Measurements from ENCODE around the gene ANKRD39.

Gene ANKRD39

DNA sequence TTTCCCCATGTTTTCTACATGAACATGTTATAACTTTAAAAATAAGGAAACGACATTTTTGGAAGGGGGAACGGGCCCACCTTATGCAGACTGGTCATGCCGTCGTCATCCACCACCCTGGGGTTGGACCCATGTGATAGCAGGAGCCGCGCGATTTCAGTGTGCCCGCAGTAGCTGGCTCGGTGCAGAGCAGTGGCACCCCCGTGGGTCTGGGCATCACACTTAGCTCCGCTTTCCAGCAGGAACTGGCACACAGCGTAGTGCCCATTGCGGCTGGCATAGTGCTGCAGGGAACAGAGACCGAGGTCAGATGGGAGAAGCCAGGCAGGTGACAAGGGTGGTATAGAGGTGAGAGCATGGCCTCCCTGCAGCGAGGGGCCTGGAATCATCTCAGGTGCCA, 4.5 kb downstream of the ANKRD39 start:
- no peak for DNase-seq (ENCODE audit: low read depth in 2 of 2)

DNA sequence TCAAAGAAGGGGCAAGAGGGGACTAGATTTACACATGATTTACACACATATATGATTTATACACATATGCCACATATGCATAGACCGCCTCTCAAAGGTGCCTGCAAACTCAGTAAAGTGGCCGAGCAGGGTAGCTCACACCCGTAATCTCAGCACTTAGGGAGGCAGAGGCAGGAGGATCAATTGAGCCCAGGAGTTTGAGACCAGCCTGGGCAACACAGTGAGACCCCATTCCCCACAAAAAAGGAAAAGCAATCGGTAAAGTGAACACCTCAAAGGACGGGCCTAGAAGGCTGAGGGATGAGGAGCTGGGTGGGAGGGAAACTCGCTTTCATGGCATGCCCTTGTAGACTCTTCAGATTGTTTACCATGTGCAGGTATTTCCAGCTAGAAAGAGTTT, 5.1 kb downstream of the ANKRD39 start:
- no peak for DNase-seq (ENCODE audit: low read depth in 2 of 2)

DNA sequence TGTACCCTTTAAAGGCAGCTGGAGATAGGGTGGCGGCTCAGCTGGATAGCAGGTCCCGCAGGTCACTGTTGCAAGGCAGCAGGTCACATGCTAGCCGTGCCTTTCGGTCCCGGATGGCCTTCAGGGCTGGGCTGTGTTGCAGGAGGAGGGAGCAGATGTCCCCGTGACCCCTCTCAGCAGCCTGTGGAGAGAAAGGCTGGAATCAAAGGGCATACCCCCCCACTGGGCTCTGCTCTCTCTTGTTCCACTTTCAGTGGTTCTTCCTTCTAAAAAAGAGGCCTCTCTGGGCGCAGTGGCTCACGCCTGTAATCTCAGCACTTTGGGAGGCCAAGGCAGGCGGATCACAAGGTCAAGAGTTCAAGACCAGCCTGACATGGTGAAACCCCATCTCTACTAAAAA, 9.6 kb downstream of the ANKRD39 start:
- no peak for DNase-seq (ENCODE audit: low read depth in 2 of 2)

DNA sequence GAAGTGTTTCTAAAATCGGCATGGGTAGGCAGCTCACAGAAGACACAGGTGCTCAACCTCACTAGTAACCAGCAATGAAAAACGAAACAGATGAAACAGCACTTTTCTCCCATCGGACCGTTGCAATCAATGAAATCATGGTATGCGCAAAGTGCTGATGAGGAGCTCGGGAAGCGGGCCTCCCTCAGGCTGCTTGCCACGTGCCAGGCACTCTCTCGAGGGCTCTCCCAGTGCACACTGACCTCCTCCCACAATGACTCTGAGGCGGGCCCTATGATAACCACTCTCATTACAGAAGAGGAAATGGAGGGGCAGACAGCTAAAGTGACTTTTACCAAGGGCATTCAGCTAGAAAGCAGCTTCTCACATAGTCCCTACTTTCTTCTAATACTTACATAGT, 10.2 kb downstream of the ANKRD39 start:
- DNase-seq (ENCODE audit: low read depth in 2 of 2), result no peak

DNA sequence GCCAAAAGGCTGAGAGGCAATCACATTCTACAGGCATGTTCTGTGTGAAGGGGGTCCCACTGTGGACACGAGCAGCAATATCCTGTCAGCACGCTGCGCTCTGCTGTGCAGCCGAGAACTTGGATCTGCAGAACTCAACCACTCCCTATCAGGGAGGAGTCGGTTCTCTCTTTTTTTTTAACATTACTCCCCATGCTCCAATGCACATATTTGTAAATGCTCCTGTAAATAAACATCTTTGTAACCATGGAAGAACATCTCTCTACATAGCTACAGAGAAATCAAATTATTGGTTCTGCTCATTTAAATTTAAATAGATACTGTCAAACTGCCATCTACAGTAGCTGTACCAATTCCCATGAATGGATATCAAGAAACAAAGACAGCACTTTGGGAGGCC, 11.0 kb downstream of the ANKRD39 start:
- DNase-seq (ENCODE audit: low read depth in 2 of 2), result no peak

DNA sequence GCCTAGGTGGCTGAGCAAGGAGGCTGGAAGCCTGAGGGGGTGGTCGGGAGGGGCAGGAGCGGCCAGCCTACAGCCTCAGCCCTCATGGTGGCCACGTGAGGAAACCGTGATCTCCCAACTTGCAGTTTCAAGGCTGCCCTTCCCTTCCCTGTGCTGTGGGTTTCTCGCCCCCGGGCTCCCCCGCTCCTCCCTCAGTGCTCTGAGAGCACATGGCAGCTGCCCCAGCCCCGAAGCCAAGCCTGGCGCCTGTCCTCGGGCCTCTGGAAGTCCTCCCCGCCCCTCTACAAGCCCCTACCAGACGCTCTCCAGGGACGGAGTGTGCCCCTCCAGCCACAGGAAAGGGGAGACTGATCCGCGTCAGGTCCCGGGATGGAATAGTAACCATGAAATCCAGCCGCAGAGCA, 13.4 kb downstream of the ANKRD39 start:
- no peak for DNase-seq (ENCODE audit: low read depth in 2 of 2)

DNA sequence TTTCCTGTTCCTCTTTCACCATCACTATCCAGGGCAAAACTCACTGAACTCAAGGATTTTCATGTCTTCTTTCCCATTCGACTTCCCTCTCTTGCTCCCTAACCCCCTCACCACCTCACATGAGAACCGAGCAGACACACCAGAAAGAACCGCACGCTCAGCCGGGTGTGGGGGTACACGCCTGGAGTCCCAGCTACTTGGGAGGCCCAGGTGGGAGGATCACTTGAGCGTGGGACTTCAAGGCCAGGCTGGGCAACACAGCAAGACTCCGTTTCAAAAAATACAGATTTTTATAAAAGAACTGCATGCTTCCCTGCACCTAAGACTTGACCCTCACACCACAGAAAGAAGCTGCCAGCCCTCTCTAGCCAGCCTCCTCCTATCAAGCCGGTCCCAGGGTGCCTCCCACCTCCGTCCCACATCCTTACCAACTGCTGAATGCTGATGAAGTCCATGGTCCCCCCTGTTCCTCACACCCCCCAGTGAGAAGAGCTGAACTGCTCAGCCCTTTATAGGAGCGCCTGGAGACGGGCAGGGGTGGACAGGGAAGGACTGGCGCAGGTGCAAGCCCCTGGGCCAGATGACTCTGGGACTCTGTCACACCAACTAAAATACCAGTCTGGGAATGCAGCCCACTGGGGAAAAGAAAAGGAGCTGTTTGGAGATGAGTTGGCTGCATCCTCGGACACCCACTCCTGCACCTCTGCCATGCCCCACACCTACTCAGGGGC, 14.1 kb downstream of the ANKRD39 start, which contains the start of gene ANKRD23:
ANKRD23 (minus strand) TSS at position 484 of the 731 bp plus-strand sequence; CDS start at position 455, 29 bp downstream.
- DNase-seq (ENCODE audit: low read depth in 2 of 2), result no peak

DNA sequence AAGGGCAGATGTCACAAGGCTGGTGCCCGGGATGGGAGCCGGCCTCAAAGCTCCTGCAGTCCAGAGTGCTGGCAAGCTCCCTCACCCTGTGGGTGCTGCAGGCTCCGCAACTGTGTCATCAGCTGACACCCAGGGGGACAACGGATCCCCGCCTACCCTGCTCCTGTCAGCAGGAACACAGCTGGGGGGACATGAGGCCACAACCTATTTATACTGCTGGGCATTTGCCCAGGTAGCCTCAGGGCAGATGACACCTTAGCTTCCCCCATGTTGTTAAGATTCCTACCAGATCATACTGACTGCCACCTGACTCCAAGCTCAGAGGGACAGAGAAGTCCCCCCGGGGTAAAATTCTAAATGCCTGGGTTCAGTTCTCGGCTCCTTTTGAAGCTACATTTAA, 15.2 kb downstream of the ANKRD39 start:
- no peak for DNase-seq (ENCODE audit: low read depth in 2 of 2)

DNA sequence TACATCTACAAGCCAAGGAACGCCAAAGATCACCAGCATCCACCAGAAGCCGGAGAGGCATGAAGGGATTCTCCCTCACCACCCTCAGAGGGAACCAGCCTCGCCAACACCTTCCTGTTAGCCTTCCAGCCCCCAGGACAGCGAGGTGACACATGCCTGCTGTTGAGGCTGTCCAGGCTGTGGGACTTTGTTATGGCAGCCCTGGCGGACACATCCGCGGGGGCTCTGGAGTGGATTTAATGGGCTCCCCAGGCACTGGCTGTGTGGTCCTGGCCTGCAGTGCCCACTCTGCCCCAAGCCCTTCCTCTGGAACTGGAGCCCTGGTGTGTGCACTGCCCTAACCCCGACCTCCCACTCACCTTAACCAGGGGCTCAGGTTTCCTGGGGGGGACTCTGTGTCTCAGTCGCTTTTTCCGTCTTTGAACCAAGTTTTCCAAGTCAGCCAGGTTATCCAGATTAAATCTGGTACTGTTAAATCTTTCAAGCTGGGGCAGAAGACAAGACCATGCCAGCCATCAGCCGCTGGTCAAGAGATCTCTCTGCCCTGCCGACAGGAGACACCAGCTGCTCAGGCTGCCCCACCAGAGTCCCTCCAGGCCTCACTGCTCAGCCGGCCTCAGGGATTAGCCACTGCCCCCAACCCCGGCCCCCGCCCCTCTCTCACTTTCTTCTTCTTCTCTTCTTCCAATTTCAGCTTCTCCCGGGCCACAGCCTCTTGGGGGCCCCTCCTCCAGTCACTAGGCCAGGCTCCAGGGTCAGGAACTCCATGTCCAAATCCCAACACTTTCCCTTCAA, 15.9 kb downstream of the ANKRD39 start:
- DNase-seq (ENCODE audit: low read depth in 2 of 2), result no peak

DNA sequence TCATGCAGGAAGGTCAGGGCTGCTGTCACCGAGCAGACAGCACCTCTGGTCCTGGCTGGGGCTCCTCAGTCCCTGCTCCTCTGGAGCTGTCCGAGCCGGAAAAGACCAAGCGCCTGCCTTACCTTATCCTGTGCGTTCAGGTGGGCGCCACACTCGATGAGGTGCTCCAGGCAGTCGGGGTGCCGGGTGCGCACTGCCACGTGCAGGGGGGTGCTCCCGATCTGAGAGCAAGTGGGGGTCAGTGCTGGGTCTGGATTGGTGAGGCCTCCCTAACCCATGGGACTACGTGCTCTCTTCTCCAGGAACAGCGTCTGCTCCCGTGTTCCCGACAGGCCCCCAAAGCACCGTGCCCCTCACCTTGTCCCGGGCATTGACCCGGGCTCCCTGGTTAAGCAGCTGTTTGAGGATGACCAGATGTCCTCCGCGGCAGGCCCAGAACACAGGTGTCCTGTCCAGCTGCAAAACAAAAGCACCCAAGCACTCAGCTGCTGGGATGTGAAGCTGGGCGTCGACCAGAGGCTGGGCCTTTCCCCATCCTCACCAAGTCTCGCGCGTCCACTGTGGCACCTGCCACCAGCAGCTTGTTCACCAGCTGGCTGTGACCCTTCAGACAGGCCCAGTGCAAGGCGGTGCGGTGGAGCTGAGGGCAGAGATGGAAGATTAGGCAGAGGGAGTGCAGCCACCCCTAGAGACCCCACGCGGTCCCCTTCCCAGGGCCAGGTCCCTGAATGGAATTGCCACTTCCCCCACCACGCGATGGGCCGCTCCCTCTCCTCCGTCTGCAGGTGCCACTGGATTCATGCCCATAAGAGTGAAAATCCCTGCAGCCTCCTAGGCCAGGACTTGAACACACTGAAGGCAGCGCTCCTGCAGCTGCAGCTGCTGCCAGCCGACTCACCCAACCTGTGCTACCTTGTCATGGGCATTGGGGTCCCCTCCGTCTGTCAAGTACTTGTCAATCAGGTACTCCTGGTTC, 17.7 kb downstream of the ANKRD39 start:
- no peak for DNase-seq (ENCODE audit: low read depth in 2 of 2)

DNA sequence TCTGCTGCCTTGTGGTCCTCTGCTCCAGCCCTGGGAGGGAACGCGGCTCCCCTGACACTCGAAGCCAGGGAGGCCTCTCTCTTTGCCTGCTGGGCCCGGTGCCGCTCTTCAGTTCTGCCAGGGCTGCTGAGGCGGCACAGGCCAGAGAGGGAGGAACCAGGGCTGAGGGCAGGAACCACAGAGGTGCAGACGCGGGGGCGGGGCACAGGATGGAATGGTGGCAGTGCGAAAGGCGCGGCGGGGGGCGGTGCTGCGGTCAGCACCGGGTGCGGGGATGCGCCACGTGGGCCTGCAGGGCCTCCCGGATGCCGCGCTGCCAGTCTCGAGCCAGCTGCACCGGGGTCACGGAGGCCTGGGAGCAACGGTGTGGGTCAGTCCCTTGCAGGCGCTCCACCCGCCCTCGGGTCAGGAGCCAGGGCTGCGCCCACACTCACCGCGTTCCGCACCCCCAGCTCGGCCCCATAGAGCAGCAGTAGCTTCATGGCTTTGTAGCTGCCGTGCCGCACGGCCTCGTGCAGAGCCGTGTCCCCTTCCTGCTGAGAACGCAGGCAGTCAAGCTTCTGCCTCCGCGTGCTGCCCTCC, 18.4 kb downstream of the ANKRD39 start:
- DNase-seq (ENCODE audit: low read depth in 2 of 2), result peak; percentile 46 to 59

DNA sequence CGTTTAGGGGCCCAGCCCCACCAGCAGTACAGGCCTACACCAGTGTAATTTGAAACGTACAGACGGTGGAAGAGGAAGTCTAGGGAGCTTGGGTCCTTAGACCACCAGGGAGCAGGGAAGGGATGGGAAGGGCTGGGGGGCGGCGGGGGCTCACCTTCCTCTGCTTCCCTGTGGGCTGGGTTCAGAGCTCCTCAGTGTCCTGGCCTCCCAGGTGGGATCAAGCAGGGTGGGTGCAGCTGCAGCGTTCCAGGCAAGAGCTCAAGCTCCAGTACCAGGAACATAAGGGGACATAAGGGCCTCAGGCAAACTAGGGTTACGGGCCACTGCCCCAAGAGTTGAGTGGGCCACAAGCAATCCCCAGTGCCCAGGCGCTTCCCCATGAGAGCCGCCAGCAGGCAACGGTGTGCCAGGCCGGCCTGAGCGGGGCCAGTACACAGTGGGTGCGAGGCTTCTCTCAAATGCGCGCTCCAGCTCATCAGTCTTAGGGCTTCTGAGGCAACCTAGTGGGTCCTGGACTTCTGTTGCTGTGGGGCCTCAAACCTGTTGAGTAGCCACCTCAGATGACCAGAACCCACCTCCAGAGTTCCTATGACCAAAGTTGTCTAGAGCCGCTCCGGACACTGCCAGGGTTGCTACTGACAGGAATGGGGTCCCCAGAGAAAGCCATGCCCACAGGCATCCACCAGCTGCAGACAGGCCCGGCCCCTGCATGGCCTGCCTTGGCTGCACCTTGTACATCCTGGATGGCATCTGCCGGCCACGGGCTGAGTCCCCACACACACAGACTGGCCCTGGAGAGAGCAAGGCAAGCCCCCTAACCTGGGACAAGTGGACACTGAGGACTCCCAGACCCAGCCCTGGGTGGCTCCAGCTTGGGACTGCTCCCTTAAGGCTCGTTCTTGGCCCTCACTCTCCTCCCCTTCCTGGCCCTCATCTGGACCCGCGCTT, 19.2 kb downstream of the ANKRD39 start:
- no peak for DNase-seq (ENCODE audit: low read depth in 2 of 2)

DNA sequence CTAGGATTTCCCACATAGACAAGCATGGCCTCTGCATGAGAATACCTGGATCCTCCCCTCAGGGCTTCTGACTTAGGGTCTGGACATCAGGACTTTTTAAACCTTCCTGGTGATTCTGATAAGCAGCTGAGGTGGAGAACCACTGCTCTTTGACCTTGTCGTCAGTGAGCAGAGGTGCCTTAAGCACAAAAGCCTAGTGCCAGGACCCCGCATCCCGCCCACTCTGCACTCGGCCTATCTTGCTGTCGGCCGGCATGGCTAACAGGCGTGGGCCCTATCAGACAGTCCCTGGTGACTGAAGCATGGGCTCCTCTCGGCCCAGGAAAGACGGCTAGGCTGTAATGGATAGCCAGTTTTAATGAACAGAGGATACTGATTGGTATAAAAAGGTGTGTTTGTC, 20.2 kb downstream of the ANKRD39 start:
- no peak for DNase-seq (ENCODE audit: low read depth in 2 of 2)

DNA sequence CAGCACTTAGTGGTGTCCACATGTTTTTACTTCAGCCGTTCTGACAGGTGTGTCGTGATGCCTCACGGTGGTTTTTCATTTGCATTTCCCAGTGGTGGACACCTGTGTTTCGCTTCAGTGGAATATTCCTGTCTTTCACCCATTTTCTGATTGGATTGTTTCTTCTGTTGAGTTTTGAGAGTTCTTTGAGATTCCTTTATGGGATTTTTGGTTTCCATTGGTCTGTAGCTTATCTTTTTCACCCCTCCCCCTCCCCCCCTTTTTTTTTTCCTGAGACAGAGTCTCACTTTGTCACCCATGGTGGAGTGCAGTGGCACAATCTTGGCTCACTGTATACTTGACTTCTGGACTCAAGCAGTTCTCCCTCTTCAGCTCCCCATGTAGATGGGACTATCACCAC, 22.0 kb downstream of the ANKRD39 start:
- no peak for DNase-seq (ENCODE audit: low read depth in 2 of 2)

DNA sequence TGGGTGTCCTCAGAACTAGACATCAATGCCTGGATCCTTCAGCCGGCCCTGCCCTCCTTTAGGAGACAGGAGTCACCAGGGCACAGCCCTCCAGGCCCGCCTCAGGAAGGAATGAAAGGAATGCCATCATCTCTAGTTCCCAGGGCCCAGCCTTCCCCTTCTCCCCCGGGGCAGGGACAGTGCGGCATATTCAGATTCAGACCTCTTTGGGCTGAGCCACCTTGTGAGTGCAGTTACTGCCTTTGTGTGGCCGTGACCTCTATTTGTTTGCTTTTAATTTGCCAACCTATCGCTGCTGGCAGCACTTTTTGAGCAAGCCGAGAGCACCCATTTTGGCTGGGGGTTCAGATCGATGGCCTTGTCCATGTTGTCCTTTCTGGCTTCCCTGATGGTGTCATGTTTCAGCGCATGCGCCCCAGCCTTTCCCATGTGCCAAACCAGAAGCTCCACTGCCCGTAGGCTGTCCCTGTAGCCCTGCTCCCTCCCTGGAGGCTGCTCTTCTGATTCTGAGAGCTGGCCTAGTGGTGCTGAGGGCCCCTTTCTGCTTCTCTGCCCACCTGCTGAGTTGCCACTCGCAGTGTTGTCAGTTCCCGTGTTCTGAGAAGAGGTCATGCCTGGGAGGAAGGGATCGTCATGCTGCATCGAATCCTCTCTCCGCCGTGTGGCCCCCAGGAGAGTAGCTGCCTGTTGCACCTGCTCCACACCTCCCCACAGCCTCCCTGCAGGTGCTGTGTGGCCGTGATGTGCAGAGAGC, 24.9 kb downstream of the ANKRD39 start:
- DNase-seq (ENCODE audit: low read depth in 2 of 2), result no peak

DNA sequence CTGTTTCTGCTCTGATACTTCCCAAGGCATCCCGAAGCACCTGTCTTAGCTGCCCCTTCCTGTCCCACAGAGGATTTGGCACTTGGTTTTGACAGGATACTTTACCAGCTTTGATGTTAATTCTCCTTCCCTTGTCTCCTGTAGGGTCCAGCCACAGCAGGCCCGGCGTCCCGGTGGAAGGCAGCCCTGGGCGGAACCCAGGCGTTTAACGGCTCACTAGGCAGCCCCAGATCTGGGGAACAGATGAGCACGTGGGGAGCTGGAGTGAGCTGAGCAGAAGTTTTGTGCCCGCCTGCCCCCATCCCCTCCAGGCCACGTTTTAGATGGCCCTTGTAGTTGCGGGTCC, 25.4 kb downstream of the ANKRD39 start:
- DNase-seq (ENCODE audit: low read depth in 2 of 2), result no peak

DNA sequence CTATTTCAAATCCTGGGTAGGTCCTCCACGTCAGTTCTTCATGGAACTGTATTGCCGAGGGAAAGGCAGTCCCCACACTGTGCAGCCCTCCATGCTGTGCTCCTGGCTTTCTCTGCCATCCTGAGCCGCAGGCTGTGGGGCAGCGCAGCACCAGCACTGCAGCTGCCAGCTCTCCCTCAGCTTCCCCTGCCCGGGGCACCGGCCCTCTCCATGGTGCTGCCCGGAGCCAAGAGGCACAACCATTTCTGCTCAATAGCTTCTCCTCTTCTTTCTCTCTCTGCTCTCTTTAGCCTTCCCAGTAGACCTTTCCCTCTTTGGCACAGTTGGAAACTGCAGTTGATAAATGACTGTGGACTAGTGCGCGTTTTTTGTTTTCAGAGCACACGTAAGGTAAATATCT, 26.1 kb downstream of the ANKRD39 start:
- no peak for DNase-seq (ENCODE audit: low read depth in 2 of 2)

DNA sequence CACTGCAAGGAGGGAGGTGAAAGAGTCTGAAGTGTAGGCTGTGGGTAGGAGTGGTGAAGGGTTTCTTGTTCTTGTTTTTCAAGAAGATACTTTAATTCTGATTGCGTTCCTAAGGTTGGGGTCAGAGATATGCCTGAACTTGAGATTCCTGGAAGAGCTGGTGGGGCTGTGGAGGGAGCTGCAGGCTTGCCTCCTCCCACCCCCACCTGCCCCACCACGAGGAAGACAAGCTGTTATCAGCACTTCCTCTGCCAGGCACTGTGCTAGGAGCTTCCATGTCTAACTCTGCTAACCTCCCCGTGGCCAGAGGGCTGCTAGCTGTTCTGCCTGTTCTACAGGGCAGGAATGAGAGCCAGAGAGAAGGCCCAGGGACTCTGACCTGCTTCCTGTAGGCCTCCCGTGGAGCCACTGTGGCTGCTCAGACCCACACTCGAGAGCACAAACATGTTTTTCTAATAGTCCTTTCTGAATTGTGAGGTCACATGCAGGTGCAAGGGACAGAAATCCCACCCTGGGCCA, 27.7 kb downstream of the ANKRD39 start:
- DNase-seq (ENCODE audit: low read depth in 2 of 2), result no peak

DNA sequence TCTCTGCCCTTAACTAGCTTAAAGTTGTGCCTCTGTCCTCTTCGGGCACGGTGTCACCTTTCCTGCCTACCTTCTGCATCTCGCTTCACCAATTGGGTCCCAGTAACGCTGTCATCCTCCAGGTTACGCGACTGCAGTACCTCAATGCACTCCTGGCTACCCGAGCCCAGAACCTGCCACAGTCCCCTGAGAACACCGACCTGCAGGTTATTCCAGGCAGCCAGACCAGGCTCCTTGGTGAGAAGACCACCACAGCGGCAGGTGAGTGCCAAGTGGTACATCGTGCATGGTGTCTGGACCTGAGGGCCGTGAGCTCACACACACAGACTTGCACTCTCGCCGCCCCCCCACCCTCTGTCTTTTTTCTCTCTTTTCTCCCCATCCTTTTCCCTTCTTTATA, 28.9 kb downstream of the ANKRD39 start:
- no peak for DNase-seq (ENCODE audit: low read depth in 2 of 2)

DNA sequence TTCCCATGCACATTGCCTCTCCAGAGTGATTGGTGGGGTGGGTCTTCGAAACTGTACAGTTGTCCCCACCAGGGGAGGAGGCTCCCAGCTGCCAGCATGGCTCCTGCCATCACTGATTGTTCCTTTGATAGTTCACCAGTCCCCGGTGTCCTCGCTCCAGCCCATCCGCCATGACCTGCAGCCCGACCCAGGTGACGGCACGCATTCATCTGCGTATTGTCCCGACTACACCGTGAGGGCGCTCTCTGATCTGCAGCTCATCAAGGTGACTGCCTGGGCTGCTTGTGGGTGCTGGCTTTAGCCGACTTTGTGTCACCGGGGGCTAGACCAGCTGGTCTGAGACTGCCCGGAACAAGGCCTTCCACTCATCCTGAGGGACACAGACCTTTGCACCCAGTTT, 29.4 kb downstream of the ANKRD39 start:
- no peak for DNase-seq (ENCODE audit: low read depth in 2 of 2)
